GM19043 (cell line): Measurements from ENCODE around the gene DDX25.

Experiments
- ATAC-seq: cut with Tn5 transposase; IDR thresholded peaks from one replicate; pipeline ENCODE4 v1.9.1; 2021; ENCODE audit warnings: low read depth; ENCODE audit not compliant: unreplicated experiment

Gene DDX25

GRCh38 chr11:125933030-125933813 lies 28.9 kb downstream of the DDX25 start:
- ATAC-seq: no peak

- ATAC-seq: no peak
These were observed 30.2 kb downstream of the DDX25 start for GRCh38 chr11:125934473-125934872.

- no peak for ATAC-seq
These were observed 30.7 kb downstream of the DDX25 start for GRCh38 chr11:125935056-125935455.

- no peak for ATAC-seq
These were observed 31.4 kb downstream of the DDX25 start for GRCh38 chr11:125935618-125936199.

- no peak for ATAC-seq
These were observed 34.1 kb downstream of the DDX25 start for GRCh38 chr11:125938418-125938817.

GRCh38 chr11:125939081-125939521 lies 34.8 kb downstream of the DDX25 start:
- ATAC-seq: no peak

GRCh38 chr11:125940145-125940544 lies 35.8 kb downstream of the DDX25 start:
- no peak for ATAC-seq

GRCh38 chr11:125941267-125941618 lies 36.9 kb downstream of the DDX25 start:
- no peak for ATAC-seq

- ATAC-seq: no peak
These were observed 37.6 kb downstream of the DDX25 start for GRCh38 chr11:125941619-125942611.

- no peak for ATAC-seq
These were observed 38.6 kb downstream of the DDX25 start for GRCh38 chr11:125942771-125943428.

- no peak for ATAC-seq
These were observed 39.5 kb downstream of the DDX25 start for GRCh38 chr11:125943661-125944349.

GRCh38 chr11:125944350-125945010 lies 40.2 kb downstream of the DDX25 start:
- ATAC-seq: no peak

- ATAC-seq: no peak
These were observed 40.9 kb downstream of the DDX25 start for GRCh38 chr11:125945011-125945796.

- ATAC-seq: no peak
These were observed 41.7 kb downstream of the DDX25 start, which contains the start of gene VSIG10L2 for GRCh38 chr11:125945797-125946520. Gene VSIG10L2, plus strand, starts transcription at chr11:125946044. Its CDS starts 12 bp downstream, at chr11:125946056.

- no peak for ATAC-seq
These were observed 42.6 kb downstream of the DDX25 start for GRCh38 chr11:125946712-125947418.

- ATAC-seq: no peak
These were observed 43.3 kb downstream of the DDX25 start for GRCh38 chr11:125947419-125948277.
